IPS-20b (cell line): ENCODE measurements around the gene AGBL1.

Experiments
- H3K27ac ChIP-seq: one replicate; pipeline ENCODE4 v1.5.1; 2013; ENCODE audit warnings: low read length
- H3K27me3 ChIP-seq: 2 replicates; pipeline ENCODE4 v1.6.1; 2013; ENCODE audit warnings: mild to moderate bottlenecking, low read length, inconsistent platforms; ENCODE audit not compliant: insufficient read depth
- H3K36me3 ChIP-seq: 2 replicates; pipeline ENCODE4 v1.6.1; 2013; ENCODE audit warnings: low read depth, mild to moderate bottlenecking, inconsistent platforms, low read length, moderate library complexity; ENCODE audit not compliant: insufficient read depth
- H3K4me1 ChIP-seq: 2 replicates; pipeline ENCODE4 v1.6.1; 2013; ENCODE audit warnings: mild to moderate bottlenecking, control low read depth, inconsistent platforms, low read length, moderate library complexity; ENCODE audit not compliant: insufficient read depth
- H3K4me3 ChIP-seq: 2 replicates; pipeline ENCODE4 v1.5.1; 2013; ENCODE audit warnings: mild to moderate bottlenecking, low read length, inconsistent platforms
- H3K9ac ChIP-seq: 2 replicates; pipeline ENCODE4 v1.6.1; 2013; ENCODE audit warnings: low read depth, mild to moderate bottlenecking, inconsistent platforms, low read length, moderate library complexity
- H3K9me3 ChIP-seq: 2 replicates; pipeline ENCODE4 v1.6.1; 2013; ENCODE audit warnings: mild to moderate bottlenecking, low read depth, low read length, inconsistent platforms; ENCODE audit not compliant: insufficient read depth

AGBL1 gene

DNA sequence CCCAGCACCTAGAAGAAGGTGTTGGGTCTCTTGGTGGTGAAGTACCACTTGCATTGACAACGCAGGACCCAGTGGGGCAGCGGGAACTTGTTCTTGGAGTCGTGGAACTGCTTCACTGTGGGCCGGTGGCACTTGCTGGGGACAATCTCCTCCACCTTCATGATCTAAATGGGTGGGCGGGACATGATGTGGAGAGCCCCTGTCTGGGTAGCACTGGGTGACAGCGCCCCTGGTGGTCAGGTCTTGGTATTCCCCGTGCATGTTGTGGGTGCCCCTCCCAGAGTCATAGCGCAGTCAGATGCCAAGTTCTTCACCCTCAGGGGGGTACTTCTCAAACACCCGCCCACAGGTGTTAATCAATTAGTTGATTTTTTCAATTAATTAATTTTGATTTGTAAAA is 60.2 kb downstream of the AGBL1 start:
- H3K27me3 ChIP-seq, result no peaks in the 10 kb centered on the region
- H3K9ac ChIP-seq, result no peak overlapping the region
- H3K27ac ChIP-seq, result no peak overlapping the region
- no peaks in the 10 kb centered on the region for H3K9me3 ChIP-seq
- H3K36me3 ChIP-seq, result no peaks in the 10 kb centered on the region
- no peak overlapping the region for H3K4me3 ChIP-seq
- no peaks in the 10 kb centered on the region for H3K4me1 ChIP-seq

DNA sequence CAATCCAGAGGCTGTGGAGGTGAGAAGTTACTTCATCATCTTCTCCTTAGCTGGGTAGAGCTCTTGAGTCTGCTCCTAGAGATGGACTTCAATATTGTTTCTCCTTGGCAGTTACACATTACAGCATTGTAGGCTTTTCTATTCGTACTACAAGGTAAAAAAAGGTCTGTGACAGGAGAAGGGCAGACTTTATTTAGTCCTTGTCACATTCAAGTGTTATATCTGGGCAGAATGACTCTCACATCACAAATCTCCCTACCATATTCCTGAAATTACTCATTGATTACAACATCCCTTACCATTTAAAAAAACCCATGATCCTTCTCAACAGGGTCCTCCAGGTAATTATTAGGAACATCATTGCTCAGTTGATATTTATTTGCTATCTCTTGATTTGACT is 75.0 kb downstream of the AGBL1 start:
- H3K9me3 ChIP-seq, result no peaks in the 10 kb centered on the region; the same call in 1 of the 2 replicates
- H3K27me3 ChIP-seq, result no peaks in the 10 kb centered on the region
- no peaks in the 10 kb centered on the region for H3K36me3 ChIP-seq
- H3K9ac ChIP-seq, result no peak overlapping the region
- no peak overlapping the region for H3K27ac ChIP-seq
- no peak overlapping the region for H3K4me3 ChIP-seq
- no peaks in the 10 kb centered on the region for H3K4me1 ChIP-seq

DNA sequence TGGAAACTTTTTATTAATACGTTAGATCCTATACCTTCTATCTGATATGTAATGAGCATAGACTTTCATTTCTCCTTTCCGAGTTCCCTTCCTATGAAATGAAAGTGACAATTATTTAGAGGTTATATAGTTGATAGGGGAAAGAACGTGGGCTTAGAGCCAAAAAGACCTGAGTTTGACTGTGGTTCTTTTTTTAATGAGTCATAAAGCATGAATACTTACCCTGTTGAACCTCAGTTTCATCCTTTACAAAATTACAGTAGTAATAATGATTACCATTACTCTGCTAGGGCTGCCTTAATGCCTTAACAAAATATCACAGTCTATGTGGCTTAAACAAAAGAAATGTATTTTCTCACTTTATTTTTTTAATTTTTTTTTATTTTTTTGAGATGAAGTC is 75.9 kb downstream of the AGBL1 start:
- no peaks in the 10 kb centered on the region; the same call in 1 of the 2 replicates for H3K9me3 ChIP-seq
- H3K9ac ChIP-seq, result no peak overlapping the region
- no peak overlapping the region for H3K27ac ChIP-seq

DNA sequence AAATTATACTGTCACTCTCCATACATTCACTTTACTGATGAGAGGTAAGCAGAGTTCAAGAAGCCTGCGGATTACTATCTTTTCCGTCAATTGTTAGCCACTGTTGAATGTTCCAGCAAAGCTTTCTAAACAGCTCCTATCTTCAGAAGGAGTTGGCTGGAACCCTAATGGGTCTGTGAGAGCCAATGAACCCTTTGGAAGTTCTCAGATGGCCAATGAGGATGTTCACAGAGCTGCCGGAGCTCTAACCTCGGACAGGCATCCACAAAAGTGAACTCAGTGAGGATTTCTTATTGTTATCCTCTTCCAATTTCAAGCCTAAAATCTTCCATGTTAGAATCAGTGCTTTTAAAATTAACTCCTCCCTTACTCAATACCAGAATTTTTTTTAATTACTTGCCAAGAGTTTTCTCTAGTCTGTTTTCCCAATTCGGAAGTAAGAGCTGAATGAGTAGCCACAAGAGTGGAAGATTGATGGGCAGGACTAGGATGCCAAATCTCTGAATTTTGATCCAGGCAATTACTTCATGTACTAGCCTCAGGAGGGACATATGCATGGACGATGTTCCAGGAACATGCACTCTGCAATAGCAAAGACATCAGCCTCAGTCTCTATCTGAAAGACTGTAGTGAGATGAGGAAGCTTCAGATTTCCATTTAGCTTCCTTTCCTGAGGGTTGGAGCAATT is 78.1 kb downstream of the AGBL1 start:
- Histone ChIP-seq H3K27me3 (no peaks in the 10 kb centered on the region), H3K27ac (no peak overlapping the region), H3K9ac (no peak overlapping the region), H3K9me3 (no peaks in the 10 kb centered on the region), H3K4me3 (no peak overlapping the region), H3K36me3 (no peaks in the 10 kb centered on the region), H3K4me1 (peaks cover 14% of the 10 kb centered on the region; the same call in 1 of the 2 replicates)

More for the DNA sequence above, 75.9 kb downstream of the AGBL1 start:
- no peaks in the 10 kb centered on the region for H3K27me3 ChIP-seq
- no peak overlapping the region for H3K4me3 ChIP-seq
- peaks cover 3% of the 10 kb centered on the region; the same call in 1 of the 2 replicates for H3K4me1 ChIP-seq
- no peaks in the 10 kb centered on the region for H3K36me3 ChIP-seq

DNA sequence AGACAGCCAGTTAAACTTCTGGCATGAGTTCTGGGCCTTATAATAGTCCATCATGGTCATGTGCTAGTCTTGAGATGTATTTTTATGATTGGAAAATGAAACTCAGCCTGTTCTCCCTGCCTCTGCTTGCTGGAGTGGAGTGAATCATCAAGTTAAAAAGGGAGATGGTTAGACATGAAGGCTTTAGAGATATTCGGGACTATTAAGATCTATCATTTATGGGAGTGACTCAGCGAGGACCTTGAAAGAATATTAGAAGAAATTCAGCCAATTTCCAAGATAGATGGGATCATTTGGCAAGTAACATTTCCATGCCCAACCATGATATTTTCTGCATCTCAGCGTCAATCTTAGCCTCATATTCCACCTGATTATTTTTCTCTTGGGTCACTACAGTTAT is 79.8 kb downstream of the AGBL1 start:
- H3K9me3 ChIP-seq, result no peaks in the 10 kb centered on the region
- H3K4me3 ChIP-seq, result no peak overlapping the region
- no peaks in the 10 kb centered on the region for H3K36me3 ChIP-seq
- H3K27me3 ChIP-seq, result no peaks in the 10 kb centered on the region
- no peak overlapping the region for H3K9ac ChIP-seq
- H3K27ac ChIP-seq, result no peak overlapping the region
- H3K4me1 ChIP-seq, result peaks cover 14% of the 10 kb centered on the region; the same call in 1 of the 2 replicates

DNA sequence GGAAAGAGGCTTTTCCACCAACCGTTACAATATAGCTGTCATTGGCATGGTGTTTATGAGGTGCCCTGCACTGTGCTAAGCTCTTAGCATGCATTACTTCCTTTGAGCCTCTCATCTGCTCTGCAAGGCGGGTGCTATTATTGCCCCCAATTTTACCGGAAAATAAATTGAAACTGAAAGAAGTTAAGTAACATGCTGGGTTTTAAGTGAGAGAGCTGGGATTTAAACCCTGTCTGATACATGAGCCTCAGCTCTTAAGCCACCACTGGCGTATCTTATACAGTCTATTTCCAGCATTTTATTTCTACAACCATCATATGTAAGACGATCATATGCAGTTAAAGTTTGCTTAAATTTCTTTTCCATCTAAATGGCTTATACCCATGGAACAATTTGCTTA is 81.6 kb downstream of the AGBL1 start:
- H3K9me3 ChIP-seq, result no peaks in the 10 kb centered on the region
- no peak overlapping the region for H3K27ac ChIP-seq
- peaks cover 14% of the 10 kb centered on the region; the same call in 1 of the 2 replicates for H3K4me1 ChIP-seq
- no peaks in the 10 kb centered on the region for H3K36me3 ChIP-seq
- no peak overlapping the region for H3K9ac ChIP-seq
- no peaks in the 10 kb centered on the region for H3K27me3 ChIP-seq
- H3K4me3 ChIP-seq, result no peak overlapping the region

DNA sequence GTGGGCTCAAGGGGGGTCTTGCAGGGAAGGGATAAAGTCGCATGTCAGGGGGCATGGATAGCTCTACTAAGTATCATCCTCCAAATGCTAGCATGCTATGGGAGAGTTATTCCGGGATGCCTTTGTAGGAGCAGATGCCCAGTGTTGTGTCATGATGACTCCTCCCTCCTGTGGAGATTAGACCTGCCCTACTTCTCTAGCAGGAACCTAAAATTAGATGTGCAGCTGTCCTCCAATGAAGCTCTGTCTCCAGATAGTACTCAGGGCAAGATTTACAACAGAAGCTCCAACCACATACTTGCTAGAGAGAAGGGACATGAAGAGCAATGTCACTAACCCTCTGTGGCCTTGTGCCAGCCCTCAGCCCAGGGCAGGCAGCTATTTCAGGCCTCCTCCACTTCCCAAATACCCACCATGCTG is 82.5 kb downstream of the AGBL1 start:
- H3K36me3 ChIP-seq, result no peaks in the 10 kb centered on the region
- H3K4me3 ChIP-seq, result no peak overlapping the region
- H3K9me3 ChIP-seq, result no peaks in the 10 kb centered on the region
- no peak overlapping the region for H3K9ac ChIP-seq
- no peak overlapping the region for H3K27ac ChIP-seq
- H3K4me1 ChIP-seq, result peaks cover 14% of the 10 kb centered on the region; the same call in 1 of the 2 replicates
- no peaks in the 10 kb centered on the region for H3K27me3 ChIP-seq

DNA sequence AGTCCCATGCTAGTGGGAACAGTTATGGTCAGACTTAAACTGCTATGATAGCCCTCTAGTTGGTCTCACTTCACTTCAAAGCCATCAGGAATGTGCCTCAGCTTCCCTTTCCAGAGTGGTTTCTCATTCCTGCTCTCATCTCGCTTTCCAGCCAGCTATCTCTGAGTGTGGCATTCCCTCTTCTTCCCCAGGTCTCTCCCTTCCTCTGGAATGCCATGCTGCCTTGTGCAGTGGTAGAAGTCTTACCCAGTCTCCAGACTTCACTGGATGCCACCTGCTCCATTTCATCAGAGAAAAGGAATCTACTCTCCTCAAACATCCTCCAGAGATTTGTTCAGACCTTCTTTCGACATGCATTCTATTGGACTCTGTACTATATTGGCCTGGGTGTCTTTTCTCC is 83.0 kb downstream of the AGBL1 start:
- H3K4me3 ChIP-seq, result no peak overlapping the region
- H3K9ac ChIP-seq, result no peak overlapping the region
- no peaks in the 10 kb centered on the region for H3K27me3 ChIP-seq
- H3K36me3 ChIP-seq, result no peaks in the 10 kb centered on the region
- H3K27ac ChIP-seq, result no peak overlapping the region
- H3K9me3 ChIP-seq, result no peaks in the 10 kb centered on the region
- H3K4me1 ChIP-seq, result peaks cover 14% of the 10 kb centered on the region; the same call in 1 of the 2 replicates

DNA sequence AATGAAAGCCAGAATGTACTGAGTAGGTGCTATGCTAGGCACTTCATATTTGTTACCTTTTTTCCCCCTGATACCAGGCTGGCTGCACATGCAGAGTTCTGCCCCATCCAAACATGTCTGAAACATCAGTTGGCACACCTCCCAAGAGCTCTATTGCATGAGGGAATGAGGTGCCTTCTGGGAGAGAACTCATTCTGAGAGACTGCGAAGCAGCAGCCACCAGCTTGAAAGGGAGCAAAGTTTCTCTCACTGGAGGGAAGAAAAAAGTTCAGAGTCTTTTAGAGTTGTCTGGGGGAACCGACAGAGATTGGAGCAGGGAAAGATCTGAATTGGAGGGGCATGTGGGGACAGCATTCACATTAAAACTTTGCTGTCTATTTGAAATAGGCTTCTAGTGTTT is 84.1 kb downstream of the AGBL1 start:
- Histone ChIP-seq H3K9ac (no peak overlapping the region), H3K9me3 (no peaks in the 10 kb centered on the region), H3K4me1 (peaks cover 18% of the 10 kb centered on the region; the same call in 1 of the 2 replicates), H3K4me3 (no peak overlapping the region), H3K27me3 (no peaks in the 10 kb centered on the region), H3K27ac (no peak overlapping the region), H3K36me3 (no peaks in the 10 kb centered on the region)

DNA sequence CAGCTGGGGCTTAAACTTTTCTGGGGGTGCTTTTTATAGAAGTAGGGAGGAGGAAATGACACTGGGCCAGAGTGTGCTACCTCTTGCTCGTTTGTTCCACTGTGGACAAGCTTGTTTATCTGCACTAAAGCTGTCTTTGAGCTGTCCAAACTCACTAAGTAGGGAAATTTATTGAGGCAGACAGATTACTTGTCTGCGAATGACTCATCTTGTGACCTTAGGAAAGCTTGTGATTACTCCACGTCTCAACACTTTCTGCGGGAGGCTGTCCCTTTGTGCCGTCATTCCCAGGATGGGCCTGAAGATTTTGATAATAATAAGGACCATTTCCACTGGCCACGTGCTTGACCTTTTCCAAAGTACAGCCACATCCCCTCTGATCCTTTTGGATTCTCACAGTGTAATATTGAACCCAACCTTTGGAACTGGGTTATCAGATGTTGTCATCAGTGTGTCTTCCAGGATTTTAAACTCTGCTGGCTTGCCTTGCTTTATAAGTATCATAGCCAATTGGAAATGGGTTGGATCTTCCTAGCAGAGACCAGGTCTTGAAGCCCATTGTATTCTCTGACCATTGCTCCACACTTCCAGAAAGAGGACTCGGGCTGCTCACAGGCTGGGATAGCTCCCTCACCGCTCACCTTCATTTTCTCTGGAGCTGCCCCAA is 84.7 kb downstream of the AGBL1 start:
- Histone ChIP-seq H3K4me3 (no peak overlapping the region), H3K9me3 (no peaks in the 10 kb centered on the region), H3K36me3 (no peaks in the 10 kb centered on the region), H3K9ac (no peak overlapping the region), H3K4me1 (peaks cover 22% of the 10 kb centered on the region; the same call in 1 of the 2 replicates), H3K27me3 (no peaks in the 10 kb centered on the region), H3K27ac (no peak overlapping the region)

DNA sequence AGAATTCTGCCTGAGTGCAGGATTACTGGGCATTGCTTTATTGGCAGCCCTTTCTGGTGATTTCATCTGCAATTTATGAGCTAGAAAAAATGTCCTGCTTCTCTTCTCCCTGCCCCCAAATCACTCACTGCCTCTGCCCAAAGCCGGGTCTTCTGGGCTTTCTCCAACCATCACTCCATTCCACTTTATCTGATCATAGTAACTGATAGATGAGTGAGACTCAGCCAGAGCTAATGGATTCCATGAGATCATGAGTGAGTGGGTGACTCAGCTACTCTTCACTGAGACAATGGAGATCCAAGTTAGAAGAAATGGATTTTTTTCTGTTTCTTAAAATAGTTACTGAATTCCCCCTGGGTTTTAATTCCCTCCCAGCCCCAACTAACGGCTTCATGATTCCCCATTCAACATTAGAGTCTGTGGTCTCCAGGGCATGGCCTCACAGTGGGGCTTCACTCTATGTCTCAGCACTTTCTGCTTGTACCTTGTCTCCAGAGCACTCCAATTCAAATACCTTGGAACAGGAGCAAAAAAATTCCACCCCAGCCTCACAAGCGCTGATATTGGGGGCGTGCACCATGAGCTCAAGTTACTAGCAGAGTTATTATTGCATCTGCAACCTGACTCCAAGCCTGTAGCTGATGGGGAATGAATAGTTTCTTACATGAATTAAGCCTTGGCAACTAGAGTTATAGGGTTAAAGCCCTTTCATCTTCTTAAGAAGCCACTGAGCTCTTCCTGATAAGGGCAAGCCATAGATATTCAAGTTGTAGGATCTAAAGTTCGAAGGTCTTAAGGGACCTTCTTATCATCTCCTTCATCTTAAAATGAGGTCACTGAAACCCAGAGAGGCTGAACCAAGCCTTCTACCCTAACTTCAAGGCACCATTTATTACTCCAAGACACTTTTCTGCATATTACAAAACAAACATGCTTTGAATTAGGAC is 85.9 kb downstream of the AGBL1 start:
- no peak overlapping the region for H3K9ac ChIP-seq
- no peaks in the 10 kb centered on the region for H3K27me3 ChIP-seq
- H3K27ac ChIP-seq, result no peak overlapping the region
- H3K36me3 ChIP-seq, result no peaks in the 10 kb centered on the region
- peaks cover 19% of the 10 kb centered on the region; the same call in 1 of the 2 replicates for H3K4me1 ChIP-seq
- no peak overlapping the region for H3K4me3 ChIP-seq
- H3K9me3 ChIP-seq, result no peaks in the 10 kb centered on the region
